HG03442 (cell line): Measurements from ENCODE around the gene HOXC5.
"Not testable (repeated sequence)": the region's sequence is repeated elsewhere in the genome, so short reads cannot be mapped to it uniquely, and the experiment has no call there.

Experiments
- ATAC-seq: cut with Tn5 transposase; IDR thresholded peaks from one replicate; pipeline ENCODE4 v1.9.1; 2021; ENCODE audit warnings: mild to moderate bottlenecking, moderate library complexity; ENCODE audit not compliant: unreplicated experiment

HOXC5 gene

DNA sequence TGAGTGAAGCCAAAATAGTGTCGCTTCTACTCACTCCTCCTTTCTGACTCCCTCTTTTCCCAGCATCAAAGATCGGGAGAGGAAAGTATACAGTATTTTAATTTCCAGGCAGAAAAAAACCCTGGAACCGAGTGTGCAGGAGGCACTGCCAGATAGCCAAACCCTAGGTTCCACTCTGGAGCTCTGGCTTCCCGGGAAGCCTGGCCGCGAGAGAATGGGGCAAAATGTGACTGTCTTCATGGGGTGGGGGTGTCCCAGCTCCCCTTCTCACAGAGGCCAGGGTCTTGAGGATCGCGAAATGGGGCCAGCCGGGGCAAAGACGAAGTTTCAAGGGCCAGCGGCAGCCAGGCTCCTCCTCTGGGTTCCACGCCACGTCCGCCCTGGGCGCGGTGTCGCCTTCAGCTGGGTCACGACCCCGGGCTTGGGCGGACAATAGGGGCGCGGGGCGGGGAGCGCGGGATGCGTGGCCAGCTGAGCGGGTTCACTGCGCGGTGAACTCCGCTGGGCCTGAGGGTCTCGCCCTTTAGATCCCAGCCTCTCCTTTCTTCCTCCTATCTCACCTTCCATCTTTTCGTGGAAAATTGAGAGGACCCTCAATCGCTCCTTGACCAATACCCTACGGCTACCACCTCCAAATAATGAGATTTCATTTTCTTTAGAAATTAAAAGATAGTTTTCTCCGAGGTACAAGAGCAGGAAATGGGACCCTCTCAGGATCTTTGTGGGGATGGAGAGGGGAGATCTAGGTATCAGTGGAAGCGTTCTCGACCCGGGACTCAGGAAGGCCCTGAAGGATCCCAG lies 27.5 kb downstream of the HOXC5 start:
- no peak for ATAC-seq

DNA sequence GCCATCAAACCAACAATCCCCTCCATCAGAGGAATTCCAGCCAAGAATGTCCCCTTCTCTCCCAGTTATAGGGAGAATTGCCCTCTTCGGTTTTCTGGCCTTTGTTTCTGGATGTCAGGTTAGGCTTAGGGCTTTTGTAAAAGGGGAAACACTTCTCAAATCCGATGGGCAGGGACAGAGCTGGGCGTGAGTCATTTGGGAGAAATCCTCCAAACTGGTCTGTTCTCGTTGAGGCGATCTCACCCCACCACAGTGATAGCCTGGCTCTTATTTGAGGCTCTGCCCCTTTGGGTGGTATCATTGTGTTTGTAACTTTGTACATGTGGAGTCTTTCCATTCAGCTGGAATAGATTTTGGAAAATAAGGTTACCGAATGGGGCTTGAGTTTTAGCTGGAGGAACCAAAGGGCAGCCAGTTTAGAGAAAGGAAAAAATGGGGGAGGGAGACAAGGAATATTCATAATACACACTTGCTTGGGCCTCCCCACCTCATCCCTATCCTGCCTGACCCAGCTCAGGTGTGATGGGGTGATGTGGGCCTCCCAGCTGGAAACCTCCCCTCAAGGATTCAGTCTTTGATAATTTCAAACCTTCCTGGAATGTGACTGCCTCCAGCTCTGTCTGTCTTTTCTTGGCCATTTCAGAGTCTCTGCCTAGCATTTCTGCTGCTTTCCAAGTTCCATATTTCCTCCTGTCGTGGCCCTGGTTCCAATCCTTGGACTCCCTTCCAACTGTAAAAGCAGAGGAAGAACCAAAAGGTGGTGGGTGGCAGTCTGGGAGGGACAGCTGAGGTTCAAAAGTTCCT lies 28.3 kb downstream of the HOXC5 start:
- no peak for ATAC-seq

DNA sequence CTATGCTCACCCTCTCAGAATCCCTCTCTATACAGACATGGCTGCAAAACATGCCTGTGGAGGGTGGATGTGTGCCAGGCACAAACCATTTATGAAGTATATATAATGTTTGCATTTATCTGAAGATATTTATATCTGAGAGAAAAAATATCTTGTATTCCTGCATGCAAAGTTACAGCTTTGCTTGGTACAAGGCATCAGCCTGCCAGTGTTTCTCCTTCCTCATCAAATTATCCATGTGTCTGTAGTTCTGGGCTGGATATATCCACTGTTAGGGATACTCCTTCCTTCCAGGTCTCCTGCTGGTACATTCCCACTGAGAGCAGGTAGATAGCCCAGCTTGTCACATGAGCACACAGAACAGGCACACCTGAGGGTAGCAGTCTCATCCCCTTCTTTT lies 32.8 kb downstream of the HOXC5 start:
- ATAC-seq = no peak

DNA sequence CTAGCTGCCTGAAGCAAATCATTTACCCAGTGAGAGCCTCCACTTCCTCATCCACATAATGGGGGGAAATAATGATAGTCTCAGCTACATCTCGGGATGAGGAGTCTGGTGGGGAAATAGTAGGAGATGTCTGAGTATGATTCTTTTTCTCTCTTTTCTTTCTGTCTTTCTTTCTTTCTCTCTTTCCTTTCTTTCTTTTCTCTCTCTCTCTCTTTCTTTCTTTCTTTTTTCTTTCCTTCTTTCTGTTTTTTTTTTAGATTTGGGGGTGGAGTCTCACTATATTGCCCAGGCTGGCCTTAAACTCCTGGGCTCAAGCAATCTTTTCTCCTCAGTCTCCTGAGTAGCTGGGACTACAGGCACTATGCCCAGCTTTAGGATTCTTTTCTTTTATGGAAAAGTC lies 33.6 kb downstream of the HOXC5 start:
- ATAC-seq = no peak

DNA sequence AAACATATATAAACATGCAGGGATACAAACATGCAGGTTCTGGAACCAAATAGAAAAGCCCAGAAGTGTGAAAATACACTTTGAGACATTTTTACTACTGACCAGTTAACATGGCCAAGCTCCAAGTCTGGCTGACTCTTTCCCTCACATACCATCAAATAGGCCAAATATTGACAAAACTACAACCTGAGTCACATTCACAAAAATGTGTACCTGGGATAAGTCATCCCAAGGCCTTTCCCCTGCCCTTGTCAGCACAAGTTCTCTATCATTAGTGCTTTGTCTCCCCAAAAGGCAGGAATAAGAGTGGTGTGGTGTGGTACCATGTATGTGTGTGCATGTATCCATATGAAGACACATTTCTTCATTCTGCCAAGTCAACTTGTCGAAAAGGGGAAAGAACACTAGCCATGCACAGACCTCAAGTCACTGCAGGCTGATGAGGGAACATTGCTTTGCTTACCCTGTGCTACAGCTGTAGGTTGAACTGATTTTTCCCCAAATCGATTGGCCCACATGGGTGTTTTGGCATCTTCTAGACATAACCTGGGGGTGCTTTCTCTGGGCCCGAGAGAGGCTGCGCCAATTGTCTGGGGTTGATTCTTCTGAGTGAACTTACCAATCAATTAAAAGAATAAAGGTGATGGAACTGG lies 35.7 kb downstream of the HOXC5 start:
- ATAC-seq = no peak

DNA sequence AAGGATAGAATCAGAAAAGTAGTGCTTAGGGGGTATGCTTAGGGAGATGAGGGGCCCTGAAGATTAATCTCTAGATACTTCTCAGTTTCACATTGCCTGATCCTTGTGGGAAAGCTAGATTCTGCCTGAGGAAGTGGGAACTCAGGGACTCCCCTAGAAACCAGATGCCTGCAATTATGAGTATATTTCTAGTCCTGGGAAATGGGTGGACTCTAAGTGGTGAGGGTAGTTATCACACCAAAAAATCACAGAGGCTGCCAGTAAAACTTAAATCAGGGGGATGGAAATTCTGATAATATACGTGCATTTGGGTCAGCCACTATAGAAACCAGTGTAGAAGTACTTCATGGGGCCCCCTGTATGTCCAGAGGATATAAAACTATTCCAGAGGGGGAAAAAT lies 39.1 kb downstream of the HOXC5 start:
- no peak for ATAC-seq

DNA sequence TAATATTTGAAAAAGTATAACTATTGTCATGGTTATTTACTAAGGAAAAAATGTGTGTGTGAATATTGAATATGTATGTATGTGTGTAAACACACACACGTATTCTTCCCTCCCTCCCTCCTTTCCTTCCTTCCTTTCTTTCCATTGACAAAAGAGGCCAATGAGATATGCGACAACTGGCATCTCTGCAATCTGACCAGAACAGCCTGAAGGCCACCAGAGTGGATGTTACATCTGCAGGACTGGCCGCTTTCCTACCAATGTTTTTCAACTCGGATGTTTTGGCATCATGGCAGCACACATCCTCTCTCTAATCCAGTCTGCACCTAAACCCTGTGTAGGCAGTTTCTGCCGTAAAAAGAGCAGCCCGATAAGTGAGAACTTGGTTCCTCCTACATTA lies 41.5 kb downstream of the HOXC5 start:
- ATAC-seq = no peak

DNA sequence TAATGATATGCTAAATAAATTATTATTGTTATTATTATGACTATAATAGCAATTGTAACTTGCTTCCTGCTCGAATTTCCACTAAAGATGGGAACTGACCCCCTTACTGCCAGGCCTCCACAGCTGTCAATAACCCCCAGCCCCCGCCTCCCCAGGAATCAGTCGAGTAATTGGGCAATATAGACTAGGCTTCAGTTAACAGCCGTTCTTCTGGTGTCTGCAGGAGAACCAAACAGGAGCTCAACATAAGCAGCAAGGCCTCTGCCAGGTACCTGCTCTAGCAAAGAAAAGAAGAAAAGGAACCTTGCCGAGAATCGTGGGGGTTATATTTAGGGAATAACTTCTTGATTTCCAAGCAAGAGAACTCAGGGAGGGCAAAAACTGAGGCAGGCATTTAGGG lies 42.6 kb downstream of the HOXC5 start:
- ATAC-seq = no peak

DNA sequence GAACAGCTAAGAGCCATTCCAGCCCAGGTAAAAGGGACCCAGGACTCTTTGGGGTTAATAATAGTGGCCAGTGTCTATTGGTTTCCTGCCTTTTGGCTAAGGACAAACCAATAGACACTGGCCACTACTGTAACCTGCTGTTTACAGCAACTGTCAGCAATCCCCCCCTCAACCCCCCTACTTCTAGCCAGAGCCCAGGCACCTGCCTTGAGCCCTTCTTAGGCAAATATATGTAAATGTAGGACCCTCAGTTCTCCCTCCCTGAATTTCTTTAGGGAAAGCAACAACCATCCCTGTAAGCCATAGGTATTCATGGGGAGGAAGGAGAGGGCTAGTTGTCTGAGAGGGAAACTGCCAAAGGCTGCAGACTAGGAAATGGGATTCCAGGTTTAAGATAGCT lies 43.1 kb downstream of the HOXC5 start:
- ATAC-seq = no peak

DNA sequence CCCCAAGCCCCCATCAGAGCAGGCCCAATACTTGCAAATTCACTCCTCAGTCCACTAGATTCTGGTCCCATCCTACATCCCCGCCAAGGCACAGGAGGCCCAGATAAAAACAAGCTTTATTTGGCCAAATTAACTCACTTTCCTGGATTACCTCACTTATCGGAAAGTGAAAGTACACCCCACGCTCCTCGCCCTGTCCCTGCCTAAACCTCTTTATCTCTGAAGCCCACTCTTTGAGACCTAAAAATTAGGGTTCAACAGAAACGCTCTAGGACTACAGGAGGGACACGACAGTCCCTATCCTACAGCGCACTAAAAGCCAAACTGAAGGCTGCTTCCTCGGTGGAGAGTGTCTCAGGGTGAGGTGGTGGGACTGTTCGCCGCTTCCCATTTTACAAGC lies 45.0 kb downstream of the HOXC5 start:
- not testable (repeated sequence) for ATAC-seq

DNA sequence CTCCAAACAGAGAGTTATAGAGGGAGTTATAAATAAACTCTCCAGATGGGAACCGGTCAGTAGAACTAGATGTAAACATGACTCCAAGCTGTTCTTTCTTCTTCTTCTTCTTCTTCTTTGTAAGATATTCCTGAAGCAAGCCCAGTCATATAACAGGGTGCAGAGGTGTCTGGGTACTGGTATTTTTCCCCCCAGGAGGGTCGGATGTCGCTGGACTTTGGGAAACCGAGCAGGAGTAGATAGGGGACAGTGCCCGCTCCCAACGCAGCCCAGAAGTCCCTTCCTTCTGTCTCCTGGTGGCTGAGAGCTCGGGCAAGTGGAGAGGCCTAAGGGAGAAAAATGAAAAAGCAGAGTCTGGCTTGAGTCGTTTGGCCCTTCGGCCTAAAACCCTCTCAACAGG lies 46.3 kb downstream of the HOXC5 start:
- not testable (repeated sequence) for ATAC-seq

DNA sequence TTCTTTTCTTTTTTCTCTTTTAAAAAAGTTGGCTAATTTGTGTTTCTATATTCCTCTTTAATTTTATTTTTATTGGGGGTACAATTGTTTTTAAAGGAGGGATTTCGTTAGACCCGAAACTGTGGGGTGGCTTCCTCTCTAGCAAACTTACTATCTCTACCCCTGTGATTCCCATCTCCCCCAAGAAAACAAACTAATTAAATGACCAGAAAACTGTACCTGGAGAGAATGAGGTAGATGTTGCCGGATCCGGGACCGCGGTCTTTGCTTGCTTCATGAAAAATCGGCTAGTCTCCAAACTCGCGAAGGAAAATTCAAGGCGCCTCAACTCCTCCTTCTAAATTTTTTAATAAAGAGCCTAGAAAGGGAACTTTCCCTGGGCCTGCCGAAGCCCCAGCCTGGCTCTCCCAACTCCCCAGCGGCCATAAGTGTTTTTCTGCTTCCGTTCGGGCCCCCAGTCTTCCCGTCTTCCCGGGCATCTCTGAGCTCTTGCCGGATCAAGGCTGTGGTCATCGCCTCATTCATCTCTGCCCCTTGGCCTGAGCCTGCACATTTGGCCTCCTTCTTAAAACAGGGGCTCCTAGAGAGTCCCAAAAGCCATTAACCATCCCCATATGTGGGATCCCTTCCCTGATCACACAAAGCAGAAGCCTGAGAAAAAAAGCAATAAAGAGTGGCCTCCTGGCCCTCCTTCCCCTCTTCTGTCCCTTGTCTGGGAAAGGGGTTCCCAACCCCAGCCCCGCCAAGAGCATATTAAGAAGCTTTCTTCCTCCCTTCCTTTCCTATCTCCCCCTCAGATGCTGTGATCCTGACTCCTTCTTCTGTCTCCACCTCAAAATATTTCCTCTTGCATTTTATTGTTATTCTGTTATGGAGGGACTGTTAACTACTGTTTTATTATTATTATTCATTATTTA lies 47.4 kb downstream of the HOXC5 start:
- ATAC-seq = not testable (repeated sequence)

DNA sequence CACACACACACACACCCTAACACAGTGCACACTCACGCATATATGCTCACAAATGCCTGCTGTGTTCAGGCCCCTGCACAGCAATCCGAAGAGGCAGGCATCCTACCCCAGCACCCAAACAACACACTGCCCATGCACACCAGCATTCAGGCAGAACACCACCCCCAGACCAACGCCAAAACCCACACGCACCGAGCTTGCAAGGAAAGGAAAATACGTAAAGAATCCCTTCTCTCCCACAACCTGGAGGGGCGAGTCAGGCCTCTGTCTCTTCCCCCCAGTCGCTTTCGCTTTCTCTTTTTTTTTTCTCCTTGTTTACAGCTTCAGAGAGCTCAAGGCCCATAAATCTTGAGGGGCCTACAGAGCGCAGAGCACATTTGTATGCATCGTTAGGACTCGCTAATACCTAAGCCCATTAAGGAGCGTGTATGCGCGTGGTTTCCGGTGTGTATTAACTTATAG lies 48.2 kb downstream of the HOXC5 start:
- not testable (repeated sequence) for ATAC-seq

DNA sequence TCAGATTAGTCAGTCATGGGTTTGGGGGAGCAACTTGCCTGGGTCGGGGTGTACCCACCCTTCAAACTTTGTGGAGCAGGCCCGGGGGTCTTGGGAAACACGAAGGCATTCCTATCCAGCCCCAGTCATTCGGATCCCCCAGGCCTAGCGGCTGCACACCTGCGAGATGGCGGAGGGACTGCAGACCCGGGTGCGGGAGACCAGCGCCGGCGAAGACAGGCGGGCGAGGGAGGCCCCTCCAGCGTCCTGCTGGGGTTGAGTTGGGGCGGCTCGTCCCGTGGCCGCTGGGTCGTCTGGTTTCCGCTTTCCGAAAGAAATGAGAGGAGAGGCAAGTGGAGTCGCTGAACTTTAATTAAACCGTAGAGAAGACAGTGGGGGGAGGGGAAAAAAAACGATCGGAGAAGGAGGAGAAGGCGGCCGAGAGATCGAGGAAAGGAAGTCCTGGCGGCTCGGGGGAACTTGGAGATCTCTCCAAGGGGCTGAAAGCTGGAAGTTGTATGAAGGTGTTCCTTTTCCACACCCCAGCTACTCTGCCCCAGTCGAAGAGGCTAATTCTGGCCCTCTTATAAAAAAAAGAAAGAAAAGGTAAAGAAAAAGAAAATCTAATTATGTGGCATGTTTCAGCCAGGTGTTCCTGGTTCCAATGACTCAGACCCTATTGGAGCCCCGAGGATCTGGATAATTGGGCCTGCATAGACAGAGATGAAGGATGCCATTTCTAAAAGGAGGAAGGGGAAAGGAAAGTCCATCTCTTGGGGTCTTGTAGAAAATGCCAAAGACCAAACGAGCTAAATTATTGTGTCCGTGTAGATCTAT lies 48.9 kb downstream of the HOXC5 start:
- ATAC-seq = not testable (repeated sequence)

DNA sequence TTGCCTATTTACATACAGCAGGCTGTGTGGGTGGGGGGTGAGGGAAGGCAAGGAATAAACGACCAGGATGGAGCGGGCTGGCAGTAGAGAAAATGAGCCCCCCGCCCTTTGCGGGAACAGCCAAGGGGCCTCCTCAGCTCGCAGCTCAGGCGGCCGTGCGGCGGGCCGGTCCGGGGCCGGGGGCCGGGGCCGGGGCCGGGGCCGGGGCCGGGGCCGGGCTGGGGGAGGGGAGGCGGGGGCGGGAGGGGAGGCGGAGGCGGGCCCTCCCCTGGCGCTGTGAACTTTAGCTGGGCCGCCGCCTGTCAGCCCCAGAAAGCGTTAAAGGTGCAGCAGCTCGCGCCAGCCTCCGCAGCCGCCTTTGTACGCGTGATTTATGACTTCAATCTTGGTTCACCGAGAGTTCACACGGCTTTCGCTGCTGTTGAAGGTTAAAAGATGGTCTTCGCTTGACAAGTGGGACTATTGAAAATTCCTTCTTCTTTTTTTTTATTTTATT lies 49.6 kb downstream of the HOXC5 start:
- ATAC-seq = no peak
